ENCODE data around the gene ATP8B3. TPM values are rescaled to one million over a fixed set of nuclear protein-coding genes. Genes with fewer than 3 reads are reported as not detected.
A peak's percentile ranks its signal among the peaks of the same experiment; 100 is the strongest.
"Not testable (repeated sequence)": the region's sequence is repeated elsewhere in the genome, so short reads cannot be mapped to it uniquely, and the experiment has no call there.

The ATP8B3 gene
- polyA plus RNA-seq, 1 donor: 0.51 TPM

DNA sequence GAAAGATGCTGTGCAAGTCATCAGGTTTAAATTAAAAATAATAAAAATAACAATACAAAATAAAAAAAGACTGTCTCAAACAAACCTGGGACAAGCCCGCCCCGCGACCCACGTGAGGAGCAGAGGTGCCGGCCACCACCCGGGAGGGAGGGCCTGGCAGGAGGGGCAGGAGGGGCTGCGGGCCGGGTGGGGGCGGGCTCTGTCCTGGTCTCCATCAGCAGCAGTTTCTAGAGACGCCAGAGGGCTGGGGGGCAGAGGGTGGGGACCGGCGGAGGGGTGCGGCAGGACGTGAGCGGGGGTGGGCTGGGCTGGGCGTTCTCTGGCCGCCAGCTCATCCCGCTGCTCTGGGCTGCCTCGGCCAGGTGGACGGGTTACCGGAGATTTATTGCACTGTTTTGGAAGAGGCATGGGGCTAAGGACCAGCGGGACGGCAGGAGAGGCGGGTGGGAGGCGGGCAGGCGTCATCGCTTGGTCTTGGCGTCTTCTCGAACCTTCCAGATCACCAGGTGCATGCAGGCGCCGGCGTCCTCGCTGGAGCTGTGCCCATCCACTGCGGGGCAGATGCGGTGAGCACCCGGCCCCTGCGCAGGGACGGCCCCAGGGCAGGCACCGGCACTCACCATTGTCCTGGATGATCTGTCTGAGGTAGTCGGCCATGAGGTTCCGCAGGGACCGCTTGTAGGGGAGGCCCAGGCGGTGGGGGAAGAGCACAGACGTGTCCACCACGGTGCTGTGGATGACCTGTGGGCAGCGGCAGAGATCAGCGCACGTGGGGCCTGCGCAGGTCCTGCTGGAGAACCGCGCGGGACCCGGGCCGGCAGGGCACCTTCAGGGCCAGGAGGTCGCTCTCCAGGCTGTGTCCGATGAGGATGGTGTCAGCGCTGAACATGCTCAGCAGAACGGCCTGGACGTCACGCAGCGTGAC is 3.8 kb upstream of the ATP8B3 start:
- DNase-seq (ENCODE audit: low read depth): no peak

DNA sequence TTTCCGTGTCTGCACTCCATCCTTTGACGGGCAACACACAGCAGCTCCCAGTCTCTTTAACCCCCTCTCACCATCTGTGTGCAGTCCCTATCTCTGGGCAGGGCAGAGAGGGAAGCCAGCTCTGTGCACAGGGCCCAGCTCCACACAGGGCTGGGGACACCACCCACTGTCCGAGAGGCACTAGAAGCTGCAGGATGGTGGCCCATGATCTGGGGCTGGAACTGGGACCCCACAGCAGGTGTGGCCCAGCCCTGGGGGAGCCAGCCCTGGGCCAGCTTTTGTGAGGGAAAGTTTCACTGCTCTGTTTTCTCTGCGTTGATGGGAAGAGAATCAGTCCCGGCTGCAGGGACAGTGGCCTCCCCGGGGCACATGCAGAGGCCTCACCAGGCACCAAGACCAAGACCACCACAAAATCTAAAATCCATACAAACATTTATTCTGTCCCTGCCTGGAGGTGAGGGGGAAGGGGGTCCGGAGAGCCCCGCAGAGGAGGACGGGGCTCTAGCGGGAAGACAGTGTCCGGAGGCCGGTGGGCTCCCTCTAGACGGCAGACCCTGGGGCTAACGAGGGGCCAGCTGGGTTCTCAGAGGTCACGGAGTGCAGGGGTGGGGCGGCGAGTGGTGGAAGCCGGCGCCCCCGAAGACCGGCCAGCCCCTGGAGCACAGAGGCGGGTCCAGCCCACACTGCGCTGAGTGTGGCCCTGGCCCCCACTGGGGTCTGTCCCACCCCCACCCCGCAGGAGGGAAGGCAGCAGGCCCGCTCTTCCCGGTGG is 2.9 kb upstream of the ATP8B3 start:
- DNase-seq (ENCODE audit: low read depth): no peak

DNA sequence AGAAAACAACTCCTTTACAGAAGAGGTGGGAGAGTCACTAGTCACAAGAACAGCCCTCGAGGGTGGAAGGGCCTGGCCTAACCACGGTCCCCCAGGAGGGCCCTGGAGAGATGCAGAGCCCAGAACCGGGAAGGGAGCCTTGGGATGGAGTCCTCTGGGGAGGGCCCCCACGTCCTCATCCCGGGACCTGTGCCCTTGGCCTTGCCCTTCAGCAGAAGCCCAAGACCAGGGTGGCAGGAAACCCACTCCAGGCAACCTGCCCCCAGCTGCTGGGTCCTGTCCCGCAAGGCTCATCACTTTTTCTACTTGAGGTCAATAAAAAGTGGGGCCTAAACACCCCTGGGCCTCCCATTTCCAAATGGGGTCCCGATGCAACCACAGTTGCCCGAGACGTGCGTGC is 2.3 kb upstream of the ATP8B3 start:
- DNase-seq (ENCODE audit: low read depth): no peak

DNA sequence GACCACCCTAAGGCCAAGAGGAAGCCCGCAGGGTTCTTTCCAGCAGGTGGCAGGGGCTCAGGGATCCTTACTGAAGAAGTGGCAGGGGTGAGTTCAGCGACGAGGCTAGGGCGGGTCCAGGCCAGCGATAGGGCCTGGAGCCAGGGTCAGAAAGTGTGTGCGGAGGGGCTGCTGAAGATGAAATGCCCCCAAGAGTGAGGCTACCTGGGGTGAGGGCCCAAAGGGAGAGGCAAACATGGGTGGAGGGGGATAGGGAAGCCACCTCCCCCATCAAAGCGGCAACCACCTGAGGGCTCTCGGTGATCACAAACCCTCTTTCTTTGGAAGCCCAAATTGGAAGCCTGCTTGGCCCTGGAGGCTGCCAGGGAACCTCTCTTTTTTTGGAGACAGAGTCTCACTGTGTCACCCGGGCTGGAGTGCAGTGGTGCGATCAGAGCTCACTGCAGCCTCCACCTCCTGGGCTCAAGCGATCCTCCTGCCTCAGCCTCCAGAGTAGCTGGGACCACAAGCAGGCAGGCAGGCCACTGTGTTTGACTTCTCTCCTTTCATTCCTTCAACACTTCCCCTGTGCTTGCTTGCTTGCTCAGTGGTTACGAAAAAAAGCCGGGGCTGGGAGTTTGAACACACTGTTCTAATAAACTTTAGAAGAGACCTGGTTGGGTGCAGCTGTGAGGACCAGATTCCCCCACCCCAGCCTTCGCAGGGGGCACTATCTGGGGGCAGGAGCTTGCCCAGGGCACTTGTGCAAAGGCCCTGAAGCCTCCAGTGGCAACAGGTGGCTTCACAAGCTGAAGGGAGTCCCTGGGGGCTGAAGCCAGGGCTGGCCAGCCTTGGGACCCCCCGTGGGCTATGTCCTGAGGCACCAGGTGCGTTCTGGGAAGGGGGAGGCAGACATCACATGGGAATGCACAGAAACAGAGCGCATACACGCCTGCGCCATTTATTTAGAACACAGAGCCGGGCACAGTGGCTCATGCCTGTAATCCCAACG is 1.4 kb upstream of the ATP8B3 start:
- DNase-seq (ENCODE audit: low read depth): no peak

DNA sequence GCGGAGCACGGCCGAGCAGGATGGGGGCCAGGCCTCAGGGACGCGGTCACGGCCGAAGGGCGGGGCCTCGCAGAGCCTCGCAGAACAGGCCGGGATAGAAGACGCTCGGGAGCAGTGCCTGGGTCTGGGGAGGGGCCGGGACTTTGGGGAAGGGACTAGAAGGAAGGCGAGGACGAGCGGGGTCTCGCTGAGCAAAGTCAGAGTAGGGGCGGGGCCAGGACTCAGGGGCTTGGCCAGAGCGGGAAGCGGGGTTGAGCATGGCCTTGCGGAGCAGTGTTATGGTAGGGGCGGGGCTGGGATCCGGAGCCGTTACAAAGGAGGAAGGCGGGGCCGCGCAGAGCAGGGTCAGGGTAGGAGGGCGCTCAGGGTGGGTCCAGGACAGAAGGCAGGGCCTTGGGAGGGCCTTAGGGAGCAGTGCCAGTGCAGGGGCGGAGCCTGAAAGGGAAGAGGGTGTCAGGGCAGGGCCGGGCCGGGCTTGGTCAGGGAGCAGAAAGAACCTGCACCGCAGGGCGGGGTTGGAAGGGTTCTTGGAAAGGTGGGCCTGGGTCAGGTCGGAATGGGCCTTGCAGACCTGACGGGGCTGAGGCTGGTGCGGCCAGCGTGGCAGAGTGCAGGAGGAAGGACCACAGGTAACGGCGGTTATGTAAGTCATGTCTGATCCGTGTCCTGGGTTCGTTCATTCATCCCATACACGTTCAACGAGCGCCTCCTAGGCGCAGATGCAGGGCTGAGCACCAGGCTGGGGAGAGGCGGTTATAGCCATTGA is 533 bp upstream of the ATP8B3 start:
- DNase-seq (ENCODE audit: low read depth): peak; percentile 32

DNA sequence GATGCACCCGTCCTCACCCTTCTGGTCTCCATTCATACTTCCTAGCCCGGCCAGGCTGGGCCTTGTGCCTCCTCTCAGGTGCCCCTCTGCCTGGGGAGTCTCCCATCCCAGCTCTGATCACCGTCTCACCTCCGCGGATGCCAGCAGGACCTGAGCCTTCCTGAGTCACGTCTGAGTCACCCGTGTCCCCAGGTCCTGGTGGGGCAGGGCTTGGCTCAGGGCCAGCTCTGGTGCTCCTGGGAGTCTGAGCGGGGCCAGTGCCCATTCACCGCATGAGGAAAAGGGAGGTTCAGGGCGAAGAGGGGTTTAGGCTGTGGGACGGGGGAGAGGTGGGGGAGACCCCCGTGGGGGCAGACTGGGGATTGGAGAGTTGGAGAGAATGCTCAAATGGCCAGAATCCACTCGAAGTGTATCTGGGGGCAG is 593 bp downstream of the ATP8B3 start:
- no peak for DNase-seq (ENCODE audit: low read depth)

DNA sequence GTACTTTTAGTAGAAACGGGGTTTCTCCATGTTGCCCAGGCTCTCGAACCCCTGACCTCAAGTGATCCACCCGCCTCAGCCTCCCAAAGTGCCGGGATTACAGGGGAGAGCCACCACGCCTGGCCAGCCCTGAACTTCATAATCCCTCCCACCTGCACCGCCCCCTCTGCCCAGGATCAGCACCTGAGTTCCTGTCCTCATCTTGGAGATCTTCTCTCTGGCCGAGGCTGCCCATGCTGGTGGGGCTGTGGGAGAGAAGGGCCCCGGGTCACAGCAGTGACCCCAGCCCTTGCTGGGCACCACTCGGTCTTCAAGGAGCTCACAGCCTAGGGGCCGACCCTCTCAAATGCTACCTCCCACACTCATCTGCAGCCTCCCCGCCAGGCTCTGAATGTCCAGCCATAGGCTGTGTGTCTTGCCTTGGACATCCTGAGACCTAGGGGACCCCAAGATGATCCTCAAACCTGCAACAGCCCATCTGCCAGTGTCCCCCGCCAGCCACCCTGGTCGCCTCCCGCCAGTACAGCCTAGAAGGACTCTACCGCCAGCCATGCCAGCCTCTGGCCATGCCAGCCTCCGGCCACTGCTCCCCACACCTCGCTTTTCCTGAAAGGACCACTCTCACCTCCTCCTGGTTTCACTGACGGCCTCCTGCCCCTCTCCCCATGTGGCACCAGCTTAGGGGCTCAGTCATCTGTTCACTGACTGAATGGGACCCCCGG is 1.5 kb downstream of the ATP8B3 start:
- no peak for DNase-seq (ENCODE audit: low read depth)

DNA sequence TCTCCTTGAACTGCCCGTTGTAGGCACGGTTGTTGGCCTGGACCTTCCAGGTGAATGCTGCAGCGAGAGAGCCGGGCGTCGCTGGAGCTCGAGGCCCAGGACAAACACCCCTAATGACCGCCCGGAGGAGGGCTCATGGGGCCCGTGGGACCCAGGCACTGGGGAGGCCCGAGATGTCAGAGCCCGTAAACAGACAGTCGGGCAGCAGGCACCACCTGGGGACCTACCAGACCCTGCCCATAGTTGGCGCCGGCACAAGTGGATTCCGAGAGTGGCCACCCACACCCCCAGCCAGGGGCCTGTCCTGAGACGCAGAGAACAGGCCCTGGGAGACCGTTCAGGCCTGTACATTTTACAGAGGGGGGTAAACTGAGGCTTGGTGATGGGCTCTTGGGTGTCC is 2.4 kb downstream of the ATP8B3 start:
- DNase-seq (ENCODE audit: low read depth): no peak

DNA sequence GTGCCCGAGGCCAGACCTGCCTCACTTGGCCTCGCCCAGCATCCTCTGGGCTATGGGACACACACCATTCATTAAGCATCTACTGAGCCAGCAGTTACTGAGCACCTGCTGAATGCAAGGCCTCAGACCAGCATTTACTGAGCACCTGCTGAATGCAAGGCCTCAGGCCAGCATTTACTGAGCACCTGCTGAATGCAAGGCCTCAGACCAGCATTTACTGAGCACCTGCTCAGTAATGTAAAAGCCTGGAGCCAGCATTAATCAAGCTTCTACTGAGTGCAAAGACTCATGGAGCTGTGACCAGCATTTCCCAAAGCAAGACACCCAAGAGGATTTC is 3.7 kb downstream of the ATP8B3 start:
- DNase-seq (ENCODE audit: low read depth): no peak

DNA sequence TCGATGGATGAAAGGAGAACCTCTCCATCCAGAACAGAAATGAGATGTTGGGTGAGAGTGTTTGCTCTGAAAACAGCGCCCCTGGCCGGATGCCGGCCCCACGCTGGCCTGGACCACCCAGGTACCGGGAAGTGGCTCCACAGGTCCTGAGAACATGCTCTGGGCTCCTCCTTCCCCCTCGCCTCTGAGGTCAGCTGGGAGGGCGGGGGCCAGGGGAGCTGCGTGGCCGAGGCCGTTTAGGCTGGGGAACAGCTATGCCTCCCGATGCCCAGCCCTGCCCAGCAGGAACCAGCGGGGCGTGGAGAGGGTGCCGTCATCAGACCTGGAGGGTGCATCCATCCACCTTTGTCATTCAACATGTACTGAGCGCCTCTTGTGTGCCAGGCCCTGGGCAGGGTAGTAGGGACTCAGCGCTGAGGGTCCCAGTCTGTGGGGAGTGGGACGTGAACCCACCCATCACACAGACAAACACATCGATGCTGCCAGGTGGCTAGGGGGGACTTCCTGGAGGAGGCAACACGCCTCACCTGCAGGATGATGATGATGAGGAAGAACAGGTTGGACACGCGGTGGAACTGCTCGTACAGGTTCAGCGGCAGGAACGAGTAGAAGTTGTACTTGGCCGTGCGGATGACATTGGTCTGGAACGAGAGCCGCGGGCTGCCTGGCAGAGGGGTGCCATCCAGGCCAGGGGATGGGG is 4.2 kb downstream of the ATP8B3 start:
- no peak for DNase-seq (ENCODE audit: low read depth)

DNA sequence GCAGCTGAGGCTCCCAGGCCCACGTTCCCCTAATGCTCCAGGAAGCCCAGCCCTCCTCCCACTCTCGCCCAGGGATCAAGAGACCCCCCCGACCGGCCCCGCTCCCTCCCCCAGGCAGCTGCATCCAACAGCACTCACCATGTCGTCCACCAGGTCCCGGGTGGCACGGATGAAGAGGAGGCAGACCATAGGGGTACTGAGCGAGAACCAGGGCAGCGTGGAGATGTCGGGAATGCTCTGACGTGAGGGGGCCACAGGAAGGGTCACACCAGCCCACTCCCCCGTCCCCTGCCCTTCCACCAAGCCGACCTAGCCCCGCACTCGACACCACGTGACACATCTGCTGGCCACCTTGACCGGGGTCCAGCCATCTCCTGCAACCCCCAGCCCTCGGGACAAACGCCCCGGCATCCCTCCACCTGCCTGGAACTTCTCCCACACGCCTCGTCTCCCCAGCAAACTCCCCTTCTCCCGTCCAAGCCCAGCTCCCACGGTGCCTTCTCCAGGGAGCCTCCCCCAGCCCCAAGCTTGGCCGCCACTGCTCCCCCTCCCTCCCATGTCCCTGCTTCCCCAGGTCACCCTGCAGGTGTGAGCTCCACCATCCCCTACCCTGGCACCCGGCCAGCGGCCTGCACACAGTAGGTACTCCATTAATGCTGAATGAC is 4.9 kb downstream of the ATP8B3 start:
- DNase-seq (ENCODE audit: low read depth): no peak

DNA sequence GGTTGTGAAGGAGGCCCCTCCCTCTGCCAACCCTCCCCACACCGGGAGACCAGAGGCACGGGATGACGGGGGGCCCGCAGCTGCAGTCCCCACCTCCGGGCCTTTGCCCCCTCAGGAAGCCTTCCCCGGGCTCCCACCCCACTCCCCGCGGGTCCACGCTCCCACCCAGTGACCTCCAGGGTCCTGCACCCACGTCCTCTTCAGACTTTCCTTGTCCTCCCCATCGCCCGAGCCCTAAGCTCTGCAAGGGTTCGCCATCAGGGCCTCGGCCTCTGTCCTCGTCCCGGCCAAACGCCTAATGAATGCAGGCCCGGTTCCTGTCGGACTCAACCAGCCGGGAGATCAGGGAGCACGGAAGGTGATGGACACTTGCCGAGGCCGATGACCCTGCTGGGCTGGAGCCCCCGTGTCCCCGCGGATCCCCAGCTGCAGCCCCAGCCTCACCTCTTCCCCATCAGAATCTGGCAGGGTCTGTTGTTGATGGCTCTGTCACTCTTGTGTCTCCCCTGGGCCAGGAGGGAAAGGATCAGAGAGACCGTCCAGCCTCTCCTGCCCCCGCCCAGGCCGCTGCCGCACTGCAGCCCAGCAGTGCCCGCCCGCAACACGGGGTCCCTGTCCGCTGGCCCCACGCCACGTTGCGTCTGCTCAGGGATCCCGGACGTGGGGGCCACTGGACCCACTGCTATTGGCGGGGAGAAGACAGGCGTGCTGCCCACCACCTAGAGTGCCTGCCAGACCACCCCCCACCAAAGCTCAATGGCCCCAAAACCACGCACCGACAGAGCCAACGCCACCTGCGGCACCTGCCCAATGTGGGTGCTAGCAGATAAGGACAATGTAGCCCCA is 5.7 kb downstream of the ATP8B3 start:
- no peak for DNase-seq (ENCODE audit: low read depth)

DNA sequence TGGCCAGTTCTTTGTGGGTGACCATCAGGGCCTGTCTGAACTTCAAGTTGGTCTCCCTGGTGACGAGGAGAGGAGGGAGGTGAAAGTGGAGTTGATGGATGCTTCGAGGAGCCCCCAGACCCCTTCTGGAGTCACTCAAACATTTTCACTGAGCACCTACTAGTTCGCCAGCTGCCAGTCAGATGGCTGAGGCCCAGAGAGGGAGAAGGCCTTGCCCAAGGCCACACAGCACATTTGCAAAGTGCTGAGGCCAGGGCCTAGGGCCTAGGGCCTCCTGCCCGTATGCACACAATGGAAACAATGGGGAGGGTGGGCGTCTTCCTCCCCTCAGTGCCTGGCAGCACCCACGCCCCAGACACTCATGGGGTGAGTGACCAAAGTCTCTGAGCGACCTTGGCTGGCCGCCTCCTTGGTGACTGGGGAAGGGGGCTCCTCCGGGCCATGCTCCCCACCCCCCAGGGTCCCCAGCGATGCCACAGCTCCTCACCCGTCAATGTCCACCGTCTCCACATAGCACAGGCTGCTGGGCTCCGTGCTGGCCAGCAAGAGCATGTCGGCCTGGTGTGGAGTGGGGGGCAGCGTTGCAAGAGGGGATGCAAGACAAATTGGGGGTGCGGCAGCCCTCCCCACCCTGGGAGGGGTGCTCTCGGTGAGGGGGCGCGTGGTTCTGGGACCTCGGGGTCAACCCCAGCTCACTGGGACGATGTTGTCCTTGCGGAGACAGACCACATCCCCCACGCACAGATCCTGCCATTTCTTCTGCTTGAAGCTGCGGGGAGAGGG is 6.5 kb downstream of the ATP8B3 start:
- no peak for DNase-seq (ENCODE audit: low read depth)

DNA sequence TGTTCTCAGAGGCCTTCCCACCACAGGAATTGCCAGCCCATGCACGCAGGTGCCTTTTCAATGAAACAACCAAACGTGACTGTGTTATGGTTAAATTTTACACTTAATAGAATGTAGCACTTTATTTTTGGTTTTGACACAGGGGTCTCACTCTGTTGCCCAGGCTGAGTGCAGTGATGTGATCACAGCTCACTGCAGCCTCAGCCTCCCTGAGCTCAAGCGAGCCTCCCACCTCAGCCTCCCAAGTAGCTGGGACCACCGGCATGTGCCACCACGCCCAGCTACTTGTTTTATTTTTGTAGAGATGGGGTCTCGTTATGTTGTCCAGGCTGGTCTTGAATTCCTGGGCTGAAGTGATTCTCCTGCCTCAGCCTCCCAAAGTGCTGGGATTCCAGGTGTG is 7.2 kb downstream of the ATP8B3 start:
- DNase-seq (ENCODE audit: low read depth): no peak

DNA sequence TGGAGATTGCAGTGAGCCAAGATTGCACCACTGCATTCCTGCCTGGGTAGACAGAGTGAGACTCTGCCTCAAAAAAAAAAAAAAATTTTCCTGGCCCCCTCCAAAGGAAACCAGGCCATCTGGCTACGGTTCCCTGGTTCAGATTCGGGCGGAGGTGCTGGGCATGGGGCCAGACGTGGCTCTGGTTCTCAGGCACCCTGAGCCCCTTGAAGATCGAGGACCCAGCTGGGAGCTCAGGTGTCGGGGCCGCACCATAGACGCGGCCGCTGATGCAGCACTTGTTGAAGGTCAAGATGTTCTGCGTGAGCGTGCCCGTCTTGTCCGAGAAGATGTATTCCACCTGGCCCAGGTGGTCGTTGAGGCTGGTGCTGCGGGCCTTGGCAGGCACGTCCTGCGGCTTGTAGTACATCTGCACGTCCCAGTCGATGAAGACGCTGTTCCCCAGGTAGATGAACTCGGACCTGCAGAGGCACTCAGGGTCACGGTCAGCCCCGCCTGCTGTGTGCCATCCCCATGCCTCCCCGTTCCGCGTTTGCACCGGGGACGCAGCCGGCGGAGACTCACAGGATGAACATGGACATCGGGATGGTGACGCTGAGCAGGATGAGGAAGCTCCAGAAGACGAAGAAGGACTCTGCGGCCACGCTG is 12.3 kb downstream of the ATP8B3 start:
- DNase-seq (ENCODE audit: low read depth): no peak

DNA sequence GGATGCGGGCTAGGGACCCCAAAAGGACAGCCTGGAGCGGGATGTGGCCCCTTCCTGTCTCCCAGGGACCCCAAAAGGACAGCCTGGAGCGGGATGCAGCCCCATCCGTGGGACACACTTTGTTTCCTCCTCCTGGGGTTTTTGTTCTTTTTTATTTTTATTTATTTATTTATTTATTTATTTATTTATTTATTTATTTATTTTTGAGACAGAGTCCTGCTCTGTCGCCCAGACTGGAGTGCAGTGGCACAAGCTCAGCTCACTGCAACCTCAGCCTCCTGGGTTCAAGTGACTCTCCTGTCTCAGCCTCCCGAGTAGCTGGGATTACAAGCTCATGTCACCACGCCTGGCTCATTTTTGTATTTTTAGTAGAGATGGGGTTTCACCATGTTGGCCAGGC is 14.8 kb downstream of the ATP8B3 start:
- DNase-seq (ENCODE audit: low read depth): not testable (repeated sequence)

Data from forelimb muscle (tissue), 1 donor.